ENCODE results near the gene COL6A1. TPM values are rescaled to one million over a fixed set of nuclear protein-coding genes. Genes with fewer than 3 reads are reported as not detected.

COL6A1 gene
- total RNA-seq, 1 experiment from 2014 or later, result 193 TPM

- H3K27ac ChIP-seq (ENCODE audit: insufficient read length, low read depth, low read length), result no peak overlapping the region
- no peak overlapping the region for H2AFZ ChIP-seq (ENCODE audit: low read length)
- H2BK120ac ChIP-seq (ENCODE audit: low read depth, low read length, poor library complexity, severe bottlenecking), result no peak overlapping the region
- H2BK12ac ChIP-seq (ENCODE audit: insufficient read length, low read depth, low read length), result no peak overlapping the region
- H3K14ac ChIP-seq (ENCODE audit: insufficient read depth, low read length), result no peak overlapping the region
- Mint-ChIP-seq H3K36me3 (ENCODE audit: insufficient read depth in 1 of 3, low read depth in 3 of 3) (no peaks in the 10 kb centered on the region; a peak in 1 of 7 replicates), H3K27me3 (ENCODE audit: low read depth) (peaks cover 6% of the 10 kb centered on the region; the same call in 1 of the 2 replicates), H3K4me3 (no peak overlapping the region), H3K4me1 (peaks cover under 1 to 2% of the 10 kb centered on the region in 2 experiments; a peak in 3 of 4 replicates), H3K9me3 (peaks cover 0 to 5% of the 10 kb centered on the region in 2 experiments), H3K27ac (no peak overlapping the region; a peak in 2 of 7 replicates)
- no peaks in the 10 kb centered on the region; the same call in 1 of the 2 replicates for H3K4me1 ChIP-seq (ENCODE audit: insufficient read depth, low read length)
- no peak overlapping the region for H2AK5ac ChIP-seq (ENCODE audit: insufficient read length, low read length)
- no peak overlapping the region for H3K23ac ChIP-seq (ENCODE audit: insufficient read length, low read depth, low read length)
- H3K4me2 ChIP-seq (ENCODE audit: insufficient read depth, insufficient read length, low read length), result no peak overlapping the region
- WGBS (ENCODE audit: extremely low coverage, insufficient read length, low lambda C conversion rate), result no CpG with 5 or more reads among the region's 27 CpGs
- H3K9me3 ChIP-seq (ENCODE audit: control insufficient read depth, low read depth, low read length), result no peaks in the 10 kb centered on the region
- no peak overlapping the region for H4K8ac ChIP-seq (replicated peaks; ENCODE audit: insufficient read length, low read depth, low read length)
- H3K9ac ChIP-seq (ENCODE audit: extremely low read depth, insufficient read length, low read length), result no peak overlapping the region
- H3K27me3 ChIP-seq (ENCODE audit: insufficient read depth, low read length), result no peaks in the 10 kb centered on the region
- H3K18ac ChIP-seq (ENCODE audit: insufficient read length, low read depth, low read length), result no peak overlapping the region
- no peak overlapping the region for H2BK20ac ChIP-seq (ENCODE audit: low read depth, low read length, poor library complexity, severe bottlenecking)
- no peaks in the 10 kb centered on the region for H4K20me1 ChIP-seq (ENCODE audit: control insufficient read depth, insufficient read depth, insufficient read length)
- H3K79me2 ChIP-seq (ENCODE audit: insufficient read depth, low read length), result no peaks in the 10 kb centered on the region
- peak; percentile 59 for DNase-seq
- TF ChIP-seq CTCF (conservative IDR thresholded peaks at IDR 0.05), result no peak
- H4K91ac ChIP-seq (ENCODE audit: insufficient read length, low read depth, low read length), result no peak overlapping the region
- no peak overlapping the region for H4K5ac ChIP-seq (ENCODE audit: insufficient read length, low read depth, low read length)
- H3K79me1 ChIP-seq (ENCODE audit: insufficient read depth, low read depth, low read length, poor library complexity, severe bottlenecking), result no peaks in the 10 kb centered on the region
- no peak overlapping the region for H2BK5ac ChIP-seq (ENCODE audit: insufficient read length, low read length)
- H3T11ph ChIP-seq (ENCODE audit: low read length), result no peak overlapping the region
- H3K23me2 ChIP-seq (ENCODE audit: insufficient read length, low read depth, low read length, poor library complexity, severe bottlenecking), result no peaks in the 10 kb centered on the region
- no peak overlapping the region for H3K56ac ChIP-seq (ENCODE audit: insufficient read length, low read depth, low read length)
- peak overlapping the region; percentile 38 for H3K4ac ChIP-seq (ENCODE audit: low read depth, low read length)
- no peak overlapping the region for H2BK15ac ChIP-seq (ENCODE audit: low read depth, low read length)
Measured at GRCh38 chr21:46048926-46049889, 67.6 kb downstream of the COL6A1 start.
